B cell (primary cell): Measurements from ENCODE around the gene KANK2. TPM values are rescaled to one million over a fixed set of nuclear protein-coding genes. Genes with fewer than 3 reads are reported as not detected.

Experiments
- ATAC-seq: fragments of 200-7000 bp; cut with Tn5 transposase; one replicate; pipeline ENCODE4 v1.10.0; 2021; ENCODE audit warnings: low read depth, mild to moderate bottlenecking, moderate number of reproducible peaks, moderate library complexity
- CTCF ChIA-PET: fragments of 350-600 bp; sonication (Branson Sonifier 250); formaldehyde crosslinking; loops from one replicate; lab custom pipeline; 2021; ENCODE audit warnings: antibody characterized with exemption, inconsistent platforms; lab: Charles Lee
- POLR2A ChIA-PET: fragments of 350-600 bp; sonication (Branson Sonifier 250); formaldehyde crosslinking; loops from one replicate; lab custom pipeline; 2021; ENCODE audit warnings: antibody characterized with exemption; lab: Charles Lee
- DNase-seq: peaks from one replicate; pipeline ENCODE4 v3.0.0; 2013
- H2AFZ ChIP-seq: 2 replicates; pipeline ENCODE4 v1.6.1; 2012; ENCODE audit warnings: mild to moderate bottlenecking, low read depth, low read length; ENCODE audit not compliant: insufficient read depth, poor library complexity, severe bottlenecking
- H3K27ac ChIP-seq, 2 donors: 1 replicate in 1 of 2; 2 replicates in 1 of 2; pipeline ENCODE4 v1.5.1; 2012 to 2013; ENCODE audit warnings: low read length in 2 of 2, mild to moderate bottlenecking in 2 of 2, moderate library complexity in 1 of 2
- H3K27me3 ChIP-seq, 4 experiments: fragments of 200-600 bp in 1 of 4; sonication (generic) in 1 of 4; replicated peaks in 1 of 4; 1 replicate in 2 of 4; 2 replicates in 2 of 4; pipeline versions ENCODE4 v1.6.1 to v1.7.0; 2013 to 2016; ENCODE audit warnings: low read length in 3 of 4, mild to moderate bottlenecking in 2 of 4, mixed read lengths in 1 of 4, moderate library complexity in 1 of 4; ENCODE audit not compliant: insufficient read depth in 4 of 4, control insufficient read depth in 3 of 4; ENCODE audit errors: control extremely low read depth in 1 of 4
- H3K36me3 ChIP-seq, 2 experiments: replicated peaks in 1 of 2; 1 replicate in 1 of 2; 2 replicates in 1 of 2; pipeline versions ENCODE4 v1.6.1 to v1.7.1; 2013; ENCODE audit warnings: low read length in 1 of 2; ENCODE audit not compliant: insufficient read depth in 2 of 2, control insufficient read depth in 1 of 2; ENCODE audit errors: control extremely low read depth in 1 of 2, extremely low read depth in 1 of 2
- H3K4me1 ChIP-seq, 2 donors: fragments of 200-600 bp in 1 of 2; sonication (generic) in 1 of 2; 1 replicate in 1 of 2; 2 replicates in 1 of 2; pipeline versions ENCODE4 v1.5.1 to v1.6.1; 2013 to 2017; ENCODE audit warnings: low read length in 2 of 2; ENCODE audit not compliant: control insufficient read depth in 2 of 2, insufficient read depth in 2 of 2
- H3K4me2 ChIP-seq: replicated peaks from 2 replicates; pipeline ENCODE3; 2012; ENCODE audit warnings: mild to moderate bottlenecking, low read depth, low read length; ENCODE audit not compliant: poor library complexity, severe bottlenecking
- H3K4me3 ChIP-seq, 5 experiments: fragments of 200-600 bp in 1 of 5; sonication (generic) in 1 of 5; 1 replicate in 3 of 5; 2 replicates in 2 of 5; pipeline versions ENCODE4 v1.5.1 to v1.7.0; 2011 to 2016; ENCODE audit warnings: low read length in 4 of 5, mild to moderate bottlenecking in 4 of 5, low read depth in 2 of 5, control low read depth in 1 of 5, moderate library complexity in 1 of 5; ENCODE audit not compliant: insufficient read depth in 1 of 5; ENCODE audit errors: control extremely low read depth in 1 of 5, extremely low read depth in 1 of 5
- H3K79me2 ChIP-seq: fragments of 200-600 bp; sonication (generic); one replicate; pipeline ENCODE4 v1.6.0; 2016; ENCODE audit warnings: low read length; ENCODE audit not compliant: control insufficient read depth, insufficient read depth
- H3K9ac ChIP-seq: fragments of 200-600 bp; sonication (generic); 2 replicates; pipeline ENCODE4 v1.6.1; 2017; ENCODE audit warnings: mild to moderate bottlenecking, low read length, moderate library complexity
- H3K9me3 ChIP-seq, 3 donors: one replicate each; pipeline versions ENCODE4 v1.6.1 to v1.7.1; 2013; ENCODE audit warnings: low read length in 2 of 3; ENCODE audit not compliant: control insufficient read depth in 2 of 3, insufficient read depth in 1 of 3; ENCODE audit errors: control extremely low read depth in 1 of 3
- H4K20me1 ChIP-seq: 2 replicates; pipeline ENCODE4 v1.6.0; 2012; ENCODE audit warnings: mild to moderate bottlenecking, low read length; ENCODE audit not compliant: insufficient read depth, control insufficient read depth, poor library complexity, severe bottlenecking
- H3K27ac Mint-ChIP-seq: one replicate; pipeline ENCODE4 v1.8.0; 2021; ENCODE audit warnings: mixed read lengths
- H3K27me3 Mint-ChIP-seq: one replicate; pipeline ENCODE4 v1.8.0; 2021; ENCODE audit warnings: mixed read lengths
- H3K4me1 Mint-ChIP-seq: one replicate; pipeline ENCODE4 v1.8.0; 2021; ENCODE audit warnings: mixed read lengths
- H3K4me3 Mint-ChIP-seq: one replicate; pipeline ENCODE4 v1.8.0; 2021; ENCODE audit warnings: mixed read lengths
- H3K9me3 Mint-ChIP-seq: one replicate; pipeline ENCODE4 v1.8.0; 2022; ENCODE audit warnings: mixed read lengths; ENCODE audit not compliant: insufficient read depth
- EZH2 ChIP-seq: IDR thresholded peaks from 2 replicates; pipeline ENCODE4 v1.6.1; 2012; ENCODE audit warnings: borderline replicate concordance, low read depth, mild to moderate bottlenecking, moderate library complexity, low read length; ENCODE audit not compliant: insufficient read depth, poor library complexity, severe bottlenecking
- WGBS: methylation state at CpG from one replicate; pipeline ENCODE4 v1.1.5; 2013; ENCODE audit warnings: missing lambda C conversion rate; ENCODE audit not compliant: insufficient coverage; 5-methylcytosine and 5-hydroxymethylcytosine counted together
- intact Hi-C: fragments of 100-400 bp; cut with micrococcal nuclease; formaldehyde crosslinking; loops from one replicate; pipeline ENCODE4 v1.10.0; 2022
- polyA plus RNA-seq: library from polyadenylated mRNA; depleted of rRNA; stranded (reverse); fragments of >200 nt; gene quantifications from 2 replicates; pipeline ENCODE4 v1.2.3, GENCODE V29; 2012
- total RNA-seq, 2 donors: library from RNA; stranded (reverse); fragments of 120-200 nt in 1 of 2; gene quantifications; 1 replicate in 1 of 2; 2 replicates in 1 of 2; pipeline versions ENCODE4 v1.2.3 to v1.2.4, GENCODE V29; 2013 to 2022
- TF ChIP-seq, protein P1 (sequence below): fragments of 200-600 bp; IDR thresholded peaks from one replicate; pipeline ENCODE4 v1.8.0; 2022; ENCODE audit warnings: antibody characterized with exemption, mild to moderate bottlenecking

The KANK2 gene
- total and polyA plus RNA-seq, 2 donors (not counting 1 experiment from before 2014, with no cell fraction given) = 0.54 to 18.9 TPM

DNA sequence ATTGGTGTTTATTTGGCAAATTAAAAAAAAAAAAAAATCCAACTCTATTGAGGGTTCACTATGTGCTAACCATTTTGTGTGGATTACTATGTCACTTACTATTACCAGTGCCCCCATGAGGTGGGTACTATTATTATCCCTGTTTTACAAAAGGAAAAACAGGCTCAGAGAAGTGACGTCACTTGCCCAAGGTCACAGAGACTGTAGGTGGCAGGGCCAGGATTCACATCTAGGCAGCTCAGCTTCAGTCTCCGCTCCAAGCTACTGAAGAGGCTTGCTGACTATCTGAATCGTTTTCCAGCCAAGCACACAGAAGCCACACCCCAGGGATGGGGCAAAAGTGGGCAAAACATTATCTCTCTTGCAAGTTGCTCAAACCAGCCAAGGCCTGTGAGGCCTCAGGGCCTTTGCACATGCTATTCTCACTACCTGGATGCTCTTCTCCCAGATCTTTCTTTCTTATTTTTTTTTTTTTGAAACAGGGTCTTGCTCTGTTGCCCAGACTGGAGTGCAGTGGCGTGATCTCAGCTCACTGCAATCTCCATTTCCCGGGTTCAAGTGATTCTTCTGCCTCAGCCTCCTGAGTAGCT lies 37.2 kb upstream of the KANK2 start:
- ATAC-seq (no peak), DNase-seq (no peak)
- no peaks in the 10 kb centered on the region for H3K36me3 ChIP-seq
- H3K9me3 ChIP-seq = peaks cover 0 to 28% (median 12%) of the 10 kb centered on the region in 3 donors
- intact Hi-C loops = no loop called here
- CTCF ChIA-PET = no interaction called here
- Mint-ChIP-seq H3K4me3 (no peak overlapping the region), H3K27ac (no peak overlapping the region), H3K4me1 (no peaks in the 10 kb centered on the region), H3K9me3 (peaks cover 4% of the 10 kb centered on the region), H3K27me3 (no peaks in the 10 kb centered on the region)
- H3K4me1 ChIP-seq = no peaks in the 10 kb centered on the region
- no peak overlapping the region for H3K4me2 ChIP-seq
- TF ChIP-seq, protein P1, sequence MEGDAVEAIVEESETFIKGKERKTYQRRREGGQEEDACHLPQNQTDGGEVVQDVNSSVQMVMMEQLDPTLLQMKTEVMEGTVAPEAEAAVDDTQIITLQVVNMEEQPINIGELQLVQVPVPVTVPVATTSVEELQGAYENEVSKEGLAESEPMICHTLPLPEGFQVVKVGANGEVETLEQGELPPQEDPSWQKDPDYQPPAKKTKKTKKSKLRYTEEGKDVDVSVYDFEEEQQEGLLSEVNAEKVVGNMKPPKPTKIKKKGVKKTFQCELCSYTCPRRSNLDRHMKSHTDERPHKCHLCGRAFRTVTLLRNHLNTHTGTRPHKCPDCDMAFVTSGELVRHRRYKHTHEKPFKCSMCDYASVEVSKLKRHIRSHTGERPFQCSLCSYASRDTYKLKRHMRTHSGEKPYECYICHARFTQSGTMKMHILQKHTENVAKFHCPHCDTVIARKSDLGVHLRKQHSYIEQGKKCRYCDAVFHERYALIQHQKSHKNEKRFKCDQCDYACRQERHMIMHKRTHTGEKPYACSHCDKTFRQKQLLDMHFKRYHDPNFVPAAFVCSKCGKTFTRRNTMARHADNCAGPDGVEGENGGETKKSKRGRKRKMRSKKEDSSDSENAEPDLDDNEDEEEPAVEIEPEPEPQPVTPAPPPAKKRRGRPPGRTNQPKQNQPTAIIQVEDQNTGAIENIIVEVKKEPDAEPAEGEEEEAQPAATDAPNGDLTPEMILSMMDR = no peak
- no peak for TF ChIP-seq EZH2
- no peaks in the 10 kb centered on the region for H3K27me3 ChIP-seq
- POLR2A ChIA-PET = no interaction called here
- H3K27ac ChIP-seq = no peak overlapping the region
- H3K9ac ChIP-seq = no peak overlapping the region
- no peaks in the 10 kb centered on the region for H4K20me1 ChIP-seq
- 87% methylated on average over 5 of the region's 5 CpGs for WGBS
- no peak overlapping the region for H3K4me3 ChIP-seq
- H2AFZ ChIP-seq = no peak overlapping the region
- no peaks in the 10 kb centered on the region for H3K79me2 ChIP-seq

DNA sequence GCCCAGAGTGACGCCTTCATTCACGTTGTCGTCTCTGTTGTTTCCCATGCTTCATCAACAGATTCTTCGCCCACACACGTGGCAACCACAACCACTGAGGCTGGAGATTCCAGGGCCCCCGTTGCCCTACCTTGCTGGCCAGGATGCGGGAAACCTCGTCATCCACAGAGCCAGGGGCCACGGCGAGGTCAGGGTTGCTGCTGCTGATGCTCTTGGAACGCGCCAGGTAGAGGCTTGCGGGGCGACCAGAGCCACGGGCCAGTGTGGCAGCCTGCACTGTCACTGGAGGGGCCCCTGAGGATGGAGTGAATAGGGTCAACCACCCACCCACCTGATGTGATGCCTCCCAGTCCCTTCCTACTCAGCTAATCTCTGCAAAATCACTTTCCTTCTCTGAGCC lies 35.7 kb upstream of the KANK2 start:
- Histone ChIP-seq H3K4me2 (no peak overlapping the region), H3K36me3 (no peaks in the 10 kb centered on the region), H3K27ac (no peak overlapping the region), H3K9me3 (peaks cover 0 to 12% (median under 1%) of the 10 kb centered on the region in 3 donors), H3K9ac (no peak overlapping the region), H4K20me1 (no peaks in the 10 kb centered on the region), H2AFZ (no peak overlapping the region), H3K4me3 (no peak overlapping the region), H3K27me3 (no peaks in the 10 kb centered on the region), H3K79me2 (no peaks in the 10 kb centered on the region), H3K4me1 (no peaks in the 10 kb centered on the region)
- H3K4me3 Mint-ChIP-seq = no peak overlapping the region
- CTCF ChIA-PET = interaction anchor here (0.6 to 1.0 kb wide), 2 partner anchors 10 to 48 kb away, joined by 3 to 4 read pairs; no protein-coding TSS in a partner anchor
- DNase-seq (no peak), ATAC-seq (no peak)
- H3K9me3 Mint-ChIP-seq = no peaks in the 10 kb centered on the region
- no peaks in the 10 kb centered on the region for H3K4me1 Mint-ChIP-seq
- intact Hi-C loops = no loop called here
- no peaks in the 10 kb centered on the region for H3K27me3 Mint-ChIP-seq
- 94% methylated on average over 13 of the region's 15 CpGs for WGBS
- POLR2A ChIA-PET = no interaction called here
- TF ChIP-seq, protein P1 = no peak
- TF ChIP-seq EZH2 = no peak
- H3K27ac Mint-ChIP-seq = no peak overlapping the region
